GM23338 (cell line): ENCODE data around the gene ZNF860. TPM values are rescaled to one million over a fixed set of nuclear protein-coding genes. Genes with fewer than 3 reads are reported as not detected.

Source experiments
- ATAC-seq: fragments of 200-7000 bp; cut with Tn5 transposase; 3 replicates; pipeline ENCODE4 v1.9.1; 2020
- DNase-seq: peaks from one replicate; pipeline ENCODE4 v3.0.0-alpha.2; 2015; ENCODE audit warnings: low spot score
- H2AFZ ChIP-seq: fragments of 200-600 bp; sonication (generic); 2 replicates; pipeline ENCODE4 v1.8.0; 2016; ENCODE audit warnings: antibody characterized with exemption, mild to moderate bottlenecking, moderate library complexity
- H3F3A ChIP-seq: fragments of 200-600 bp; sonication (generic); replicated peaks from 2 replicates; pipeline ENCODE4 v1.8.0; 2017; ENCODE audit warnings: antibody characterized with exemption, mixed run types, low read depth
- H3K27ac ChIP-seq: fragments of 200-600 bp; sonication (generic); 2 replicates; pipeline ENCODE4 v1.6.1; 2016; ENCODE audit warnings: low read depth
- H3K27me3 ChIP-seq: fragments of 200-600 bp; sonication (generic); 2 replicates; pipeline ENCODE4 v1.8.0; 2016; ENCODE audit warnings: mild to moderate bottlenecking, mixed run types, moderate library complexity; ENCODE audit not compliant: insufficient read depth
- H3K36me3 ChIP-seq: fragments of 200-600 bp; sonication (generic); 2 replicates; pipeline ENCODE4 v1.8.0; 2016; ENCODE audit warnings: mild to moderate bottlenecking; ENCODE audit not compliant: insufficient read depth
- H3K4me1 ChIP-seq: fragments of 200-600 bp; sonication (generic); 2 replicates; pipeline ENCODE4 v1.8.0; 2016; ENCODE audit warnings: mild to moderate bottlenecking, moderate library complexity; ENCODE audit not compliant: insufficient read depth
- H3K4me2 ChIP-seq: fragments of 200-600 bp; sonication (generic); 2 replicates; pipeline ENCODE4 v1.7.1; 2017; ENCODE audit warnings: mixed run types
- H3K4me3 ChIP-seq: fragments of 200-600 bp; sonication (generic); 2 replicates; pipeline ENCODE4 v1.6.1; 2016; ENCODE audit warnings: mixed run types
- H3K79me2 ChIP-seq: fragments of 200-600 bp; sonication (generic); replicated peaks from 2 replicates; pipeline ENCODE4 v1.8.0; 2017; ENCODE audit warnings: mild to moderate bottlenecking; ENCODE audit not compliant: insufficient read depth
- H3K9me2 ChIP-seq: fragments of 200-600 bp; sonication (generic); 2 replicates; pipeline ENCODE4 v1.8.0; 2017; ENCODE audit not compliant: insufficient read depth
- H4K20me1 ChIP-seq: fragments of 200-600 bp; sonication (generic); replicated peaks from 2 replicates; pipeline ENCODE4 v1.8.0; 2017; ENCODE audit warnings: mild to moderate bottlenecking; ENCODE audit not compliant: insufficient read depth
- H3K27ac Mint-ChIP-seq: 2 replicates; pipeline ENCODE4 v1.8.0; 2020; ENCODE audit warnings: inconsistent platforms, mild to moderate bottlenecking, moderate library complexity, mixed read lengths
- H3K27me3 Mint-ChIP-seq: 3 replicates; pipeline ENCODE4 v1.8.0; 2022; ENCODE audit warnings: low read depth, mild to moderate bottlenecking, moderate library complexity, mixed read lengths, inconsistent platforms; ENCODE audit not compliant: insufficient read depth, poor library complexity
- H3K36me3 Mint-ChIP-seq: 3 replicates; pipeline ENCODE4 v1.8.0; 2021; ENCODE audit warnings: low read depth, mild to moderate bottlenecking, inconsistent platforms, moderate library complexity, mixed read lengths
- H3K4me1 Mint-ChIP-seq: 3 replicates; pipeline ENCODE4 v1.8.0; 2020; ENCODE audit warnings: mild to moderate bottlenecking, inconsistent platforms, mixed read lengths
- H3K4me3 Mint-ChIP-seq: 3 replicates; pipeline ENCODE4 v1.8.0; 2021; ENCODE audit warnings: moderate library complexity, mild to moderate bottlenecking, inconsistent platforms, mixed read lengths
- H3K9me3 Mint-ChIP-seq: 3 replicates; pipeline ENCODE4 v1.8.0; 2020; ENCODE audit warnings: moderate library complexity, mild to moderate bottlenecking, inconsistent platforms, mixed read lengths
- CREB1 ChIP-seq: fragments of 250-450 bp; sonication (Bioruptor Pico); IDR thresholded peaks from 2 replicates; pipeline ENCODE4 v1.5.0; 2020; ENCODE audit warnings: low read depth, mild to moderate bottlenecking, moderate library complexity
- ETS1 ChIP-seq: IDR thresholded peaks from 2 replicates; pipeline ENCODE4 v1.6.1; 2016; ENCODE audit warnings: antibody characterized with exemption
- EZH2 ChIP-seq: fragments of 200-600 bp; sonication (generic); IDR thresholded peaks from one replicate; pipeline ENCODE4 v1.8.0; 2017; ENCODE audit warnings: antibody characterized with exemption, mild to moderate bottlenecking, low read depth; ENCODE audit not compliant: unreplicated experiment
- EZH2phosphoT487 ChIP-seq: fragments of 200-600 bp; sonication (generic); IDR thresholded peaks from one replicate; pipeline ENCODE4 v1.8.1; 2018; ENCODE audit warnings: antibody characterized with exemption; ENCODE audit not compliant: unreplicated experiment
- NANOG ChIP-seq: IDR thresholded peaks from 2 replicates; pipeline ENCODE4 v1.6.1; 2016; ENCODE audit warnings: antibody characterized with exemption, borderline replicate concordance
- POLR2AphosphoS5 ChIP-seq: IDR thresholded peaks from 2 replicates; pipeline ENCODE4 v1.6.1; 2016; ENCODE audit warnings: antibody characterized with exemption, low read depth
- ZNF331 ChIP-seq: fragments of 250-450 bp; sonication (Bioruptor Pico); IDR thresholded peaks from 2 replicates; pipeline ENCODE4 v1.5.0; 2020; ENCODE audit warnings: low read depth, mild to moderate bottlenecking, moderate library complexity
- polyA plus RNA-seq: library from polyadenylated mRNA; unstranded; fragments of >200 nt; fragmentation: Nextera tagmentation; extraction: Ambion mirVana; gene quantifications from 2 replicates; pipeline ENCODE4 v1.2.1, GENCODE V29; 2016
- total RNA-seq: library from RNA; depleted of rRNA; stranded (reverse); fragments of >200 nt; shearing (Covaris generic); gene quantifications from 2 replicates; pipeline ENCODE4 v1.2.3, GENCODE V29; 2014
- TF ChIP-seq, protein P1 (sequence below): fragments of 250-450 bp; sonication (Bioruptor Pico); IDR thresholded peaks from 2 replicates; pipeline ENCODE4 v1.5.0; 2020; ENCODE audit warnings: mild to moderate bottlenecking, moderate library complexity
- TF ChIP-seq, protein P2 (sequence below), 2 experiments: fragments of 200-600 bp in 1 of 2; sonication (generic) in 1 of 2; conservative IDR thresholded peaks; 2 replicates each; pipeline versions ENCODE4 v1.5.1 to v1.6.1; 2016 to 2017; ENCODE audit warnings: antibody characterized with exemption in 2 of 2, low read depth in 2 of 2, mild to moderate bottlenecking in 2 of 2, moderate library complexity in 1 of 2

ZNF860 gene
- total and polyA plus RNA-seq, 2 experiments from 2014 or later, result 5.2 to 12.4 TPM

DNA sequence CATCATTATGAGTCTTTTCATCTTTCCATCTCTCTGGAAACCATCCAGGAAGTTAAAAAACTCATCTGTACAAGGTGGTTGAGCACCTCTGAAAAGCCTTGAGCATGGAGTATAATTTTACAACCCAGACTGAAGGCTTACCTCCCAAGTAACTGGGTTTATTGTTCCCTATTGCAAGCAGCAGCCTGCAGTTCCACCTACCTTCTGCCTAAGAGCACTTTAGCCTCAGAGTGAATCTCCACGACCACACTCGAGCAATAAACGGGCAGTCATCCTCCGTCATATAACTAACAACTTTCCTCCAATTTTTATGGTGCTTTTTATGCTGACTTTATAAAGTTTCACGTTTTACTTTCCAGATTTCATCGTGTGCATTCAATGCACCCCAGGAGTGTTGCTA lies 33.3 kb upstream of the ZNF860 start:
- Mint-ChIP-seq H3K36me3 (peaks cover 32% of the 10 kb centered on the region), H3K4me3 (no peak overlapping the region), H3K27me3 (peaks cover 6% of the 10 kb centered on the region), H3K9me3 (peaks cover 11% of the 10 kb centered on the region), H3K4me1 (peaks cover 52% of the 10 kb centered on the region), H3K27ac (no peak overlapping the region)
- Histone ChIP-seq H3K27me3 (no peaks in the 10 kb centered on the region), H3K79me2 (peaks cover 100% of the 10 kb centered on the region), H3K9me2 (no peaks in the 10 kb centered on the region), H3K4me1 (peaks cover 62% of the 10 kb centered on the region), H4K20me1 (peaks cover 27% of the 10 kb centered on the region), H3K4me2 (peak overlapping the region; percentile 2), H3K36me3 (no peaks in the 10 kb centered on the region), H3K4me3 (no peak overlapping the region), H3F3A (no peaks in the 10 kb centered on the region), H3K27ac (no peak overlapping the region), H2AFZ (no peak overlapping the region)
- no peak for TF ChIP-seq EZH2
- TF ChIP-seq, protein P1, sequence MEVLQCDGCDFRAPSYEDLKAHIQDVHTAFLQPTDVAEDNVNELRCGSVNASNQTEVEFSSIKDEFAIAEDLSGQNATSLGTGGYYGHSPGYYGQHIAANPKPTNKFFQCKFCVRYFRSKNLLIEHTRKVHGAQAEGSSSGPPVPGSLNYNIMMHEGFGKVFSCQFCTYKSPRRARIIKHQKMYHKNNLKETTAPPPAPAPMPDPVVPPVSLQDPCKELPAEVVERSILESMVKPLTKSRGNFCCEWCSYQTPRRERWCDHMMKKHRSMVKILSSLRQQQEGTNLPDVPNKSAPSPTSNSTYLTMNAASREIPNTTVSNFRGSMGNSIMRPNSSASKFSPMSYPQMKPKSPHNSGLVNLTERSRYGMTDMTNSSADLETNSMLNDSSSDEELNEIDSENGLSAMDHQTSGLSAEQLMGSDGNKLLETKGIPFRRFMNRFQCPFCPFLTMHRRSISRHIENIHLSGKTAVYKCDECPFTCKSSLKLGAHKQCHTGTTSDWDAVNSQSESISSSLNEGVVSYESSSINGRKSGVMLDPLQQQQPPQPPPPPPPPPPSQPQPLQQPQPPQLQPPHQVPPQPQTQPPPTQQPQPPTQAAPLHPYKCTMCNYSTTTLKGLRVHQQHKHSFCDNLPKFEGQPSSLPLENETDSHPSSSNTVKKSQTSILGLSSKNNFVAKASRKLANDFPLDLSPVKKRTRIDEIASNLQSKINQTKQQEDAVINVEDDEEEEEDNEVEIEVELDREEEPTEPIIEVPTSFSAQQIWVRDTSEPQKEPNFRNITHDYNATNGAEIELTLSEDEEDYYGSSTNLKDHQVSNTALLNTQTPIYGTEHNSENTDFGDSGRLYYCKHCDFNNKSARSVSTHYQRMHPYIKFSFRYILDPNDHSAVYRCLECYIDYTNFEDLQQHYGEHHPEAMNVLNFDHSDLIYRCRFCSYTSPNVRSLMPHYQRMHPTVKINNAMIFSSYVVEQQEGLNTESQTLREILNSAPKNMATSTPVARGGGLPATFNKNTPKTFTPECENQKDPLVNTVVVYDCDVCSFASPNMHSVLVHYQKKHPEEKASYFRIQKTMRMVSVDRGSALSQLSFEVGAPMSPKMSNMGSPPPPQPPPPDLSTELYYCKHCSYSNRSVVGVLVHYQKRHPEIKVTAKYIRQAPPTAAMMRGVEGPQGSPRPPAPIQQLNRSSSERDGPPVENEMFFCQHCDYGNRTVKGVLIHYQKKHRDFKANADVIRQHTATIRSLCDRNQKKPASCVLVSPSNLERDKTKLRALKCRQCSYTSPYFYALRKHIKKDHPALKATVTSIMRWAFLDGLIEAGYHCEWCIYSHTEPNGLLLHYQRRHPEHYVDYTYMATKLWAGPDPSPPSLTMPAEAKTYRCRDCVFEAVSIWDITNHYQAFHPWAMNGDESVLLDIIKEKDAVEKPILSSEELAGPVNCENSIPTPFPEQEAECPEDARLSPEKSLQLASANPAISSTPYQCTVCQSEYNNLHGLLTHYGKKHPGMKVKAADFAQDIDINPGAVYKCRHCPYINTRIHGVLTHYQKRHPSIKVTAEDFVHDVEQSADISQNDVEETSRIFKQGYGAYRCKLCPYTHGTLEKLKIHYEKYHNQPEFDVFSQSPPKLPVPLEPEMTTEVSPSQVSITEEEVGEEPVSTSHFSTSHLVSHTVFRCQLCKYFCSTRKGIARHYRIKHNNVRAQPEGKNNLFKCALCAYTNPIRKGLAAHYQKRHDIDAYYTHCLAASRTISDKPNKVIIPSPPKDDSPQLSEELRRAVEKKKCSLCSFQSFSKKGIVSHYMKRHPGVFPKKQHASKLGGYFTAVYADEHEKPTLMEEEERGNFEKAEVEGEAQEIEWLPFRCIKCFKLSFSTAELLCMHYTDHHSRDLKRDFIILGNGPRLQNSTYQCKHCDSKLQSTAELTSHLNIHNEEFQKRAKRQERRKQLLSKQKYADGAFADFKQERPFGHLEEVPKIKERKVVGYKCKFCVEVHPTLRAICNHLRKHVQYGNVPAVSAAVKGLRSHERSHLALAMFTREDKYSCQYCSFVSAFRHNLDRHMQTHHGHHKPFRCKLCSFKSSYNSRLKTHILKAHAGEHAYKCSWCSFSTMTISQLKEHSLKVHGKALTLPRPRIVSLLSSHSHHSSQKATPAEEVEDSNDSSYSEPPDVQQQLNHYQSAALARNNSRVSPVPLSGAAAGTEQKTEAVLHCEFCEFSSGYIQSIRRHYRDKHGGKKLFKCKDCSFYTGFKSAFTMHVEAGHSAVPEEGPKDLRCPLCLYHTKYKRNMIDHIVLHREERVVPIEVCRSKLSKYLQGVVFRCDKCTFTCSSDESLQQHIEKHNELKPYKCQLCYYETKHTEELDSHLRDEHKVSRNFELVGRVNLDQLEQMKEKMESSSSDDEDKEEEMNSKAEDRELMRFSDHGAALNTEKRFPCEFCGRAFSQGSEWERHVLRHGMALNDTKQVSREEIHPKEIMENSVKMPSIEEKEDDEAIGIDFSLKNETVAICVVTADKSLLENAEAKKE (CRISPR knock-in tag), result no peak
- no peak for TF ChIP-seq NANOG
- no peak for TF ChIP-seq POLR2AphosphoS5
- no peak for TF ChIP-seq ZNF331 (CRISPR knock-in tag)
- no peak for DNase-seq
- ATAC-seq, result no peak

GRCh38 chr3:31952205-31952604 lies 29.3 kb upstream of the ZNF860 start:
- no peak for ATAC-seq
- no peak overlapping the region for H3K4me3 Mint-ChIP-seq
- H3K27me3 ChIP-seq, result no peaks in the 10 kb centered on the region
- DNase-seq, result no peak
- peaks cover 66% of the 10 kb centered on the region for H3K36me3 Mint-ChIP-seq
- peaks cover 53% of the 10 kb centered on the region for H3K4me1 ChIP-seq
- peaks cover 100% of the 10 kb centered on the region for H3K79me2 ChIP-seq
- H3K36me3 ChIP-seq, result 0 out of 2 replicates have a peak, but pooled peaks cover 7% of the 10 kb centered on the region
- 0 out of 2 replicates have a peak overlapping the region, but pooled peaks have one; percentile 33 for H3K4me2 ChIP-seq
- H3K4me3 ChIP-seq, result no peak overlapping the region
- peaks cover 47% of the 10 kb centered on the region for H3K4me1 Mint-ChIP-seq
- no peaks in the 10 kb centered on the region; the same call in 1 of the 2 replicates for H3K9me2 ChIP-seq
- H3F3A ChIP-seq, result no peaks in the 10 kb centered on the region
- peaks cover 36% of the 10 kb centered on the region for H3K9me3 Mint-ChIP-seq
- H3K27me3 Mint-ChIP-seq, result peaks cover 12% of the 10 kb centered on the region
- H3K27ac ChIP-seq, result no peak overlapping the region
- peaks cover 26% of the 10 kb centered on the region for H4K20me1 ChIP-seq
- no peak overlapping the region for H2AFZ ChIP-seq
- H3K27ac Mint-ChIP-seq, result peak overlapping the region; percentile 26; the same call in 1 of the 2 replicates
- TF ChIP-seq POLR2AphosphoS5 (no peak), ETS1 (no peak), EZH2phosphoT487 (no peak), CREB1 (CRISPR knock-in tag) (no peak), NANOG (no peak)
- TF ChIP-seq, protein P2, sequence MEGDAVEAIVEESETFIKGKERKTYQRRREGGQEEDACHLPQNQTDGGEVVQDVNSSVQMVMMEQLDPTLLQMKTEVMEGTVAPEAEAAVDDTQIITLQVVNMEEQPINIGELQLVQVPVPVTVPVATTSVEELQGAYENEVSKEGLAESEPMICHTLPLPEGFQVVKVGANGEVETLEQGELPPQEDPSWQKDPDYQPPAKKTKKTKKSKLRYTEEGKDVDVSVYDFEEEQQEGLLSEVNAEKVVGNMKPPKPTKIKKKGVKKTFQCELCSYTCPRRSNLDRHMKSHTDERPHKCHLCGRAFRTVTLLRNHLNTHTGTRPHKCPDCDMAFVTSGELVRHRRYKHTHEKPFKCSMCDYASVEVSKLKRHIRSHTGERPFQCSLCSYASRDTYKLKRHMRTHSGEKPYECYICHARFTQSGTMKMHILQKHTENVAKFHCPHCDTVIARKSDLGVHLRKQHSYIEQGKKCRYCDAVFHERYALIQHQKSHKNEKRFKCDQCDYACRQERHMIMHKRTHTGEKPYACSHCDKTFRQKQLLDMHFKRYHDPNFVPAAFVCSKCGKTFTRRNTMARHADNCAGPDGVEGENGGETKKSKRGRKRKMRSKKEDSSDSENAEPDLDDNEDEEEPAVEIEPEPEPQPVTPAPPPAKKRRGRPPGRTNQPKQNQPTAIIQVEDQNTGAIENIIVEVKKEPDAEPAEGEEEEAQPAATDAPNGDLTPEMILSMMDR (conservative IDR thresholded peaks at IDR 0.05; ENCODE audit: low read depth in 2 of 2), result no peak
